ENCODE data around the gene ZCWPW1.
"Not testable (repeated sequence)": the region's sequence is repeated elsewhere in the genome, so short reads cannot be mapped to it uniquely, and the experiment has no call there.

Gene ZCWPW1

GRCh38 chr7:100400656-100401055 is 27.8 kb downstream of the ZCWPW1 start:
- peak; percentile 81 for DNase-seq (ENCODE audit: low spot score)

GRCh38 chr7:100400041-100400440 is 28.5 kb downstream of the ZCWPW1 start:
- no peak for DNase-seq (ENCODE audit: low spot score)

- DNase-seq (ENCODE audit: low spot score): peak; percentile 76
Measured at GRCh38 chr7:100398239-100398638, 30.3 kb downstream of the ZCWPW1 start.

GRCh38 chr7:100397315-100398081 is 31.0 kb downstream of the ZCWPW1 start:
- DNase-seq (ENCODE audit: low spot score): peak; percentile 50

GRCh38 chr7:100396421-100396982 is 32.0 kb downstream of the ZCWPW1 start:
- no peak for DNase-seq (ENCODE audit: low spot score)

- DNase-seq (ENCODE audit: low spot score): no peak
Measured at GRCh38 chr7:100394077-100394476, 34.4 kb downstream of the ZCWPW1 start.

- no peak for DNase-seq (ENCODE audit: low spot score)
Measured at GRCh38 chr7:100393233-100393905, 35.1 kb downstream of the ZCWPW1 start.

- peak; percentile 56 for DNase-seq (ENCODE audit: low spot score)
Measured at GRCh38 chr7:100390286-100391009, 38.1 kb downstream of the ZCWPW1 start.

- DNase-seq (ENCODE audit: low spot score): no peak
Measured at GRCh38 chr7:100389437-100390088, 38.9 kb downstream of the ZCWPW1 start.

GRCh38 chr7:100387695-100388094 is 40.8 kb downstream of the ZCWPW1 start:
- no peak for DNase-seq (ENCODE audit: low spot score)

- no peak for DNase-seq (ENCODE audit: low spot score)
Measured at GRCh38 chr7:100386940-100387339, 41.6 kb downstream of the ZCWPW1 start.

GRCh38 chr7:100384628-100385294 is 43.7 kb downstream of the ZCWPW1 start:
- DNase-seq (ENCODE audit: low spot score): no peak

GRCh38 chr7:100382234-100382853 is 46.2 kb downstream of the ZCWPW1 start:
- peak; percentile 60 for DNase-seq (ENCODE audit: low spot score)

- not testable (repeated sequence) for DNase-seq (ENCODE audit: low spot score)
Measured at GRCh38 chr7:100381531-100382233, 46.8 kb downstream of the ZCWPW1 start.

- DNase-seq (ENCODE audit: low spot score): no peak
Measured at GRCh38 chr7:100380196-100380595, 48.3 kb downstream of the ZCWPW1 start.

- DNase-seq (ENCODE audit: low spot score): no peak
Measured at GRCh38 chr7:100378114-100378755, 50.3 kb downstream of the ZCWPW1 start.

GRCh38 chr7:100376066-100376465 is 52.4 kb downstream of the ZCWPW1 start:
- DNase-seq (ENCODE audit: low spot score): no peak

GRCh38 chr7:100374601-100375000 is 53.9 kb downstream of the ZCWPW1 start:
- DNase-seq (ENCODE audit: low spot score): no peak

GRCh38 chr7:100373870-100374598 is 54.5 kb downstream of the ZCWPW1 start:
- not testable (repeated sequence) for DNase-seq (ENCODE audit: low spot score)
